ENCODE results near the gene YRDC.

DNA sequence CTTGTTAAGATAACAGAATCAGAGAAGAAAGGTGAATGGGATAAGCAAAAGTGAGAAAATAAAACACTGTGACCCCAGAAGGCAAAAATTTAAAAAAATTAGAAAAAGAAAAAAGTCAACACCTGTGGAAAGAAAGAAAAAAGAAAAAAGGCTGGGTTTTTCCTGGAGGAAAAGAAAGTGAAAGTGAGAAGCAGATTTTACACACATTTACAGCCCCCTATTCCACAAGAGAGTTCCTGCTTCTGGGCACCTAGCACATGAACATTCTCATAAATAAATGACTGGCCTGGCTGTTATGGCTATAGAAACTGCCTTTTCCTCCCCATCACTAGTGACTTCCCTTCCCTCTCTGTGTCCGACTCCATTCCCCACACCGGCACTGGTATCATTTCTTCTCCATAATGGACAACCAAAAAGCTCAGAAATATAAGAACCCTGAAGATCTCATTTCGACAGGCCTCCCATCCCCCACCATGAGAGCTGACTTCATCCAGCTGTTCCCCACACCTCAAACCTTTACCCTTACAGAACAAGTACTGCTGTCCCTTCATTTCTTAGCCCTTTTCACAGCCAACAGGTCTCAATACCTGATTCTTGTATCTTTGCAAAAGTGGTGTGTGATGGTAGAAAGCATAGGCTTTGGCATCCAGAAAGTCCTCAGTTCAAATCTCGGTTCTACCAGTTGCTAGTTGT lies 38.8 kb upstream of the YRDC start:
- TF ChIP-seq, protein P1, sequence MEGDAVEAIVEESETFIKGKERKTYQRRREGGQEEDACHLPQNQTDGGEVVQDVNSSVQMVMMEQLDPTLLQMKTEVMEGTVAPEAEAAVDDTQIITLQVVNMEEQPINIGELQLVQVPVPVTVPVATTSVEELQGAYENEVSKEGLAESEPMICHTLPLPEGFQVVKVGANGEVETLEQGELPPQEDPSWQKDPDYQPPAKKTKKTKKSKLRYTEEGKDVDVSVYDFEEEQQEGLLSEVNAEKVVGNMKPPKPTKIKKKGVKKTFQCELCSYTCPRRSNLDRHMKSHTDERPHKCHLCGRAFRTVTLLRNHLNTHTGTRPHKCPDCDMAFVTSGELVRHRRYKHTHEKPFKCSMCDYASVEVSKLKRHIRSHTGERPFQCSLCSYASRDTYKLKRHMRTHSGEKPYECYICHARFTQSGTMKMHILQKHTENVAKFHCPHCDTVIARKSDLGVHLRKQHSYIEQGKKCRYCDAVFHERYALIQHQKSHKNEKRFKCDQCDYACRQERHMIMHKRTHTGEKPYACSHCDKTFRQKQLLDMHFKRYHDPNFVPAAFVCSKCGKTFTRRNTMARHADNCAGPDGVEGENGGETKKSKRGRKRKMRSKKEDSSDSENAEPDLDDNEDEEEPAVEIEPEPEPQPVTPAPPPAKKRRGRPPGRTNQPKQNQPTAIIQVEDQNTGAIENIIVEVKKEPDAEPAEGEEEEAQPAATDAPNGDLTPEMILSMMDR (conservative IDR thresholded peaks at IDR 0.05; ENCODE audit: low read depth, low read length), result no peak
- no peak for TF ChIP-seq EZH2 (IDR thresholded peaks at IDR 0.05; ENCODE audit: low read length, unreplicated experiment)
- no peak for TF ChIP-seq EZH2phosphoT487 (IDR thresholded peaks at IDR 0.05; ENCODE audit: borderline replicate concordance, low read length)

Data from PC-3 (cell line).